ENCODE results near the gene ARHGEF6. TPM values are rescaled to one million over a fixed set of nuclear protein-coding genes. Genes with fewer than 3 reads are reported as not detected.
A peak's percentile ranks its signal among the peaks of the same experiment; 100 is the strongest.
"Not testable (repeated sequence)": the region's sequence is repeated elsewhere in the genome, so short reads cannot be mapped to it uniquely, and the experiment has no call there.

The ARHGEF6 gene
- total RNA-seq, 1 donor from 2014 or later = 18.9 TPM

- DNase-seq (ENCODE audit: low spot score) = no peak
Measured at GRCh38 chrX:136781180-136781797, 557 bp upstream of the ARHGEF6 start.

- DNase-seq (ENCODE audit: low spot score) = no peak
Measured at GRCh38 chrX:136780241-136780640, 491 bp downstream of the ARHGEF6 start.

GRCh38 chrX:136779346-136779781 is 1.4 kb downstream of the ARHGEF6 start:
- no peak for DNase-seq (ENCODE audit: low spot score)

GRCh38 chrX:136778916-136779315 is 1.8 kb downstream of the ARHGEF6 start:
- DNase-seq (ENCODE audit: low spot score) = no peak

GRCh38 chrX:136778020-136778419 is 2.7 kb downstream of the ARHGEF6 start:
- no peak for DNase-seq (ENCODE audit: low spot score)

- DNase-seq (ENCODE audit: low spot score) = no peak
Measured at GRCh38 chrX:136773648-136774047, 7.1 kb downstream of the ARHGEF6 start.

- DNase-seq (ENCODE audit: low spot score) = not testable (repeated sequence)
Measured at GRCh38 chrX:136771869-136772268, 8.9 kb downstream of the ARHGEF6 start.

GRCh38 chrX:136768469-136769084 is 12.2 kb downstream of the ARHGEF6 start:
- no peak for DNase-seq (ENCODE audit: low spot score)

GRCh38 chrX:136767104-136767941 is 13.4 kb downstream of the ARHGEF6 start:
- peak; percentile 49 for DNase-seq (ENCODE audit: low spot score)

GRCh38 chrX:136766785-136767103 is 14.0 kb downstream of the ARHGEF6 start:
- DNase-seq (ENCODE audit: low spot score) = no peak

- DNase-seq (ENCODE audit: low spot score) = no peak
Measured at GRCh38 chrX:136765821-136766356, 14.8 kb downstream of the ARHGEF6 start.

- DNase-seq (ENCODE audit: low spot score) = no peak
Measured at GRCh38 chrX:136764206-136764605, 16.5 kb downstream of the ARHGEF6 start.

GRCh38 chrX:136762820-136763452 is 17.8 kb downstream of the ARHGEF6 start:
- DNase-seq (ENCODE audit: low spot score) = no peak

- DNase-seq (ENCODE audit: low spot score) = no peak
Measured at GRCh38 chrX:136761421-136761820, 19.3 kb downstream of the ARHGEF6 start.

GRCh38 chrX:136759968-136760367 is 20.8 kb downstream of the ARHGEF6 start:
- DNase-seq (ENCODE audit: low spot score) = no peak

- no peak for DNase-seq (ENCODE audit: low spot score)
Measured at GRCh38 chrX:136755411-136755810, 25.3 kb downstream of the ARHGEF6 start.

- DNase-seq (ENCODE audit: low spot score) = peak; percentile 25
Measured at GRCh38 chrX:136754651-136755050, 26.1 kb downstream of the ARHGEF6 start.

- DNase-seq (ENCODE audit: low spot score) = no peak
Measured at GRCh38 chrX:136752796-136753195, 27.9 kb downstream of the ARHGEF6 start.

- DNase-seq (ENCODE audit: low spot score) = no peak
Measured at GRCh38 chrX:136752346-136752745, 28.4 kb downstream of the ARHGEF6 start.

GRCh38 chrX:136750364-136750763 is 30.4 kb downstream of the ARHGEF6 start:
- no peak for DNase-seq (ENCODE audit: low spot score)

- DNase-seq (ENCODE audit: low spot score) = no peak
Measured at GRCh38 chrX:136747003-136747986, 33.4 kb downstream of the ARHGEF6 start.

Data from mucosa of gallbladder (tissue), 1 donor.